Mucosa of descending colon (tissue), 3 donors: ENCODE measurements around the gene CLEC4A. TPM values are rescaled to one million over a fixed set of nuclear protein-coding genes. Genes with fewer than 3 reads are reported as not detected.
"Not testable (repeated sequence)": the region's sequence is repeated elsewhere in the genome, so short reads cannot be mapped to it uniquely, and the experiment has no call there.

ENCODE experiments used
- ATAC-seq: fragments of 200-7000 bp; cut with Tn5 transposase; one replicate; pipeline ENCODE4 v1.9.1; 2020; ENCODE audit warnings: mild to moderate bottlenecking, moderate library complexity
- DNase-seq, 3 donors: peaks; one replicate each; pipeline ENCODE4 v3.0.0-alpha.2; 2020
- H3K36me3 ChIP-seq: fragments of 200-600 bp; one replicate; pipeline ENCODE4 v1.8.0; 2021; ENCODE audit warnings: low read depth, mild to moderate bottlenecking
- H3K4me1 ChIP-seq: fragments of 200-600 bp; one replicate; pipeline ENCODE4 v1.8.0; 2021; ENCODE audit warnings: low read depth, mild to moderate bottlenecking
- H3K4me3 ChIP-seq: fragments of 200-600 bp; one replicate; pipeline ENCODE4 v1.8.0; 2021; ENCODE audit warnings: mild to moderate bottlenecking
- H3K9me3 ChIP-seq: fragments of 200-600 bp; one replicate; pipeline ENCODE4 v1.8.0; 2021; ENCODE audit warnings: mild to moderate bottlenecking
- intact Hi-C, 2 donors: fragments of 100-400 bp; cut with DNase I in 1 of 2; cut with micrococcal nuclease in 1 of 2; formaldehyde crosslinking; loops; one replicate each; pipeline versions ENCODE4 v1.11.0 to v1.11.1; 2022; cut with DNase I, micrococcal nuclease
- total RNA-seq, 3 donors: library from RNA; stranded (reverse); fragmentation: NEBNext Ultra II Directional in 2 of 3; extraction: Animal tissue kit (Norgen Biotek cat#: 25700) in 2 of 3; gene quantifications; one replicate each; pipeline versions ENCODE4 v1.2.1 to v1.2.4, GENCODE V29; 2021 to 2023
- TF ChIP-seq, protein P1 (sequence below): fragments of 200-600 bp; IDR thresholded peaks from one replicate; pipeline ENCODE4 v1.8.0; 2022; ENCODE audit warnings: antibody characterized with exemption, mild to moderate bottlenecking
- donor health status: DM: no; HTN: no; CAD: no; lungs with moderate emphysema.
- donor health status: DM: no; HTN: no; CAD: no.
- donor health status: DM: no; HTN: yes; CAD: no.

The CLEC4A gene
- total RNA-seq, 3 donors from 2014 or later: 0.70 to 1.1 (median 1.0) TPM

DNA sequence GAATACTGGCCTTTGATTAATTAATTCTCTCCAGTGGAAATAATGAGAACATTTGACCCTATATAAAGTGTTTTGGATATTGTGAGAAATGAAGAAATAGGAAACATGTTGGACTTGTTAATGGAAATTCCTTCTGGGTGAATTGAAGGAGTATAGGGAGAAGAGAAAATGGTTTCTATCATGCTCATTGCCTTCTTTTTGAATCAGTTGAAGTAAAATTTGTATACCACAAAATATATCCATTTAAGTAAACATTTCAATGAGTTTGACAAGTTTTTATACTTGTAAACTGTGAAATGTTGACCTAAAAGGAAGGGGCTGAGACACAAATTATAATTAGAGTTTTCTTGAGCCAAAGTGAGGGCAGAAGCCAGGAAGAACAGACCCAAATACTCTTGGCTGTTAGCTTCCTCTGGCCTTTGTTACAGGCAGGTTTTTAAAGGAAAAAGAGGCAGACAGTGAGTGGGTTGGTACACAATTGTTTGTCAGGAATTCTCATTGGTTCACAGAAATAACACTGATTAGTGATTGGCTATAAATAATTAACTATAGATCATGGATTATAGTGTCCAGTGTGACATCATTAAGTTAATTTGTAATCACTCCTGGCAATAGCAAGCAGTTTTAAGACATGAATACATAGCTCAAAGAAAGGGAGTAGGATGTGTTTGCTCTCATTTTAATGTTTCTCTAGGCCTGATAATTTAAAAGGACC is 34.2 kb downstream of the CLEC4A start:
- intact Hi-C loops: no loop called here
- Histone ChIP-seq H3K4me3 (no peak overlapping the region), H3K9me3 (no peaks in the 10 kb centered on the region), H3K36me3 (no peaks in the 10 kb centered on the region), H3K4me1 (no peaks in the 10 kb centered on the region)
- DNase-seq (no peak), ATAC-seq (no peak)
- TF ChIP-seq, protein P1, sequence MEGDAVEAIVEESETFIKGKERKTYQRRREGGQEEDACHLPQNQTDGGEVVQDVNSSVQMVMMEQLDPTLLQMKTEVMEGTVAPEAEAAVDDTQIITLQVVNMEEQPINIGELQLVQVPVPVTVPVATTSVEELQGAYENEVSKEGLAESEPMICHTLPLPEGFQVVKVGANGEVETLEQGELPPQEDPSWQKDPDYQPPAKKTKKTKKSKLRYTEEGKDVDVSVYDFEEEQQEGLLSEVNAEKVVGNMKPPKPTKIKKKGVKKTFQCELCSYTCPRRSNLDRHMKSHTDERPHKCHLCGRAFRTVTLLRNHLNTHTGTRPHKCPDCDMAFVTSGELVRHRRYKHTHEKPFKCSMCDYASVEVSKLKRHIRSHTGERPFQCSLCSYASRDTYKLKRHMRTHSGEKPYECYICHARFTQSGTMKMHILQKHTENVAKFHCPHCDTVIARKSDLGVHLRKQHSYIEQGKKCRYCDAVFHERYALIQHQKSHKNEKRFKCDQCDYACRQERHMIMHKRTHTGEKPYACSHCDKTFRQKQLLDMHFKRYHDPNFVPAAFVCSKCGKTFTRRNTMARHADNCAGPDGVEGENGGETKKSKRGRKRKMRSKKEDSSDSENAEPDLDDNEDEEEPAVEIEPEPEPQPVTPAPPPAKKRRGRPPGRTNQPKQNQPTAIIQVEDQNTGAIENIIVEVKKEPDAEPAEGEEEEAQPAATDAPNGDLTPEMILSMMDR: no peak

DNA sequence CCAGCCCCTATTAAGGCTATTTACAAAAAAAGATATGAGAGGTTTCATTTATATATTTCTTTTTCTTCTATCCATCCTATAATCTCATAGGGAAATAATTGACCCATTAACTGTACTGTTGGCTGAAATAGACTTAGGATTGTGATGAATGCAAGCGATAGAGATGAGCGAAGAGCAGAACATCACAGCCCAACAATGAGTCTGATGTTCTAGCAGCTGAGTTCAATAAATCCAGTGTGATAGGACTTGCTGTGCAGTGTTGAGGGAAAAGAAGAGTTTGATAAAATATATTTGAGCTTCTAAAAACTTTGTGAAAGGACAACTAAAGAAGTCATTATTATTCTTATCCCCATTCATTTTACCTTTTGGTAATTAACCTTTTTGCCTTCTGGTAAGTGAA is 49.5 kb downstream of the CLEC4A start:
- H3K9me3 ChIP-seq, H3K4me1 ChIP-seq, H3K4me3 ChIP-seq, ATAC-seq, DNase-seq, intact Hi-C loops, H3K36me3 ChIP-seq: not testable (repeated sequence)

DNA sequence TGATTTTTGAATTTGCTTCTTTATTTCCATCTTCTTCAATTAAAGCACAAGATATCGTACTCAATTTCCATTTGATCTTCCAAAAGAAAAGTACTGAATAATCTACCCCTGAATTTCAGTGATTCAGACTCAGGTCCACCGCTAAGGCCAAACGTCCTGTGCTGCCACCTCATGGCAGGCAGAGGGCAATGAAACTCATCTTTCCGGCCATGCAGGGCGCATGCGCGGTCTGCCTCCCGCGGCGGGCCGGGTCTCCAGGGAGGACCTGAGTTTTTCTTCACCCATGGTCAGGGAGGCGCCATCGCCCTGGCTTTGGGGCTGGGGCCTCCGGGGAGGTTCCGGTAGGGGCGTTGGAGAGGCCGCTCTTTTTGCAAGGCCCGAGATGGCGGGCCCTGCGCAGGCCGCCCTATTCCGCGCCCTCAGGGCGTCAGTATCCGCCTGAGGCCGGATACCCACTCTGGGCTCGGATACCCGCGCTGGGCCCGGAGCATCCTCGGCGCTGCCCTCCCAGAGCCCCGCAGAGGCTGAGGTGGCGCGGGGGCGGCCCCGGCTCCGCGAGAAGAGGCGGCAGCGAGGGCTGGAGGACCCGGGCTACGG is 56.7 kb downstream of the CLEC4A start:
- H3K36me3 ChIP-seq, intact Hi-C loops, H3K4me1 ChIP-seq, H3K9me3 ChIP-seq: not testable (repeated sequence)
- peak; percentile 60 for ATAC-seq
- DNase-seq: peak; percentile 57 to 86 (median 67)
- TF ChIP-seq, protein P1: peak; percentile 84
- H3K4me3 ChIP-seq: peak overlapping the region; percentile 40

DNA sequence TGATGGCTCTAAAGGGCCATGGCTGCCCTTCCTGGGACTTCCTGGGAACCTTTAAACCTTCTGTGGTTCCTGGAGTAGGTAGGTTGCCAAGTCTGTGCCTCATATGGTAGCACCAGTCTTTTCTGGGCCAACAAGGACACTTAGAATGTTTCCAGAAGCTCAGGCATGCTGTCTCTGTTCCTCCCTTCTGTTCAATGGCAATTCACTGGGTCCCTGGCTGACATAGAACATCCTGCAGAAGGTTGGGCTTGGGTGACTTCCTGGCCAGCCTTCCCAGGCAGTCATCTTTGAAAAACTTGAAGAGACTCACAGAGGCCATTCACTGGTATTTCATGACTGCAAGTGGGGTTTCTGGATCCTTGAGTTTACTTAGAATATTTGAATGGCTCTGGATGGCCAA is 57.9 kb downstream of the CLEC4A start:
- intact Hi-C loops, H3K9me3 ChIP-seq, DNase-seq, H3K36me3 ChIP-seq, H3K4me1 ChIP-seq, ATAC-seq, H3K4me3 ChIP-seq: not testable (repeated sequence)

DNA sequence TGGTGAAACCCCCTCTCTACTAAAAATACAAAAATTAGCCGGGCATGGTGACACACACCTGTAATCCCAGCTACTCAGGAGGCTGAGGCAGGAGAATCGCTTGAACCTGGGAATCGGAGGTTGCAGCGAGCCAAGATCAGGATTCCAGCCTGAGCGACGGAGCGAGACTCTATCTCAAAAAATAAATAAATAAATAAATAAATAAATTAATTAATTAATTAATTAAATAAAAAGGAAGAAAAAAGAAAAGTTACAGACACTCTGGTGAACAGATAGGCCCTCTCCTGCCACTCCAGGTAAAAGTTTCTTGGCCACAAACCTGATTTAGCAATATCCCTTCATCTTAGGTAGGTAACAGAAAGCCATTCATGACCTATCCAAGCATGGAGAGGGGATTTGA is 59.5 kb downstream of the CLEC4A start:
- intact Hi-C loops: not testable (repeated sequence)

DNA sequence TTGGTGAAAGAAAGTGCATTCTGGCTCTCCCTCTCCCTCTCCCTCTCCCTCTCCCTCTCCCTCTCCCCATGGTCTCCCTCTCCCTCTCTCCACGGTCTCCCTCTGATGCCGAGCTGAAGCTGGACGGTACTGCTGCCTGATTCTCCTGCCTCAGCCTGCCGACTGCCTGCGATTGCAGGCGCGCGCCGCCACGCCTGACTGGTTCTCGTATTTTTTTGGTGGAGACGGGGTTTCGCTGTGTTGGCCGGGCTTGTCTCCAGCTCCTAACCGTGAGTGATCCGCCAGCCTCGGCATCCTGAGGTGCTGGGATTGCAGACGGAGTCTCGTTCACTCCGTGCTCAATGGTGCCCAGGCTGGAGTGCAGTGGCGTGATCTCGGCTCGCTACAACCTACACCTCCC is 59.9 kb downstream of the CLEC4A start:
- DNase-seq, intact Hi-C loops, H3K4me1 ChIP-seq, H3K36me3 ChIP-seq, H3K4me3 ChIP-seq, H3K9me3 ChIP-seq, ATAC-seq: not testable (repeated sequence)

More for the DNA sequence above, 59.5 kb downstream of the CLEC4A start:
- not testable (repeated sequence) for H3K4me3 ChIP-seq, H3K36me3 ChIP-seq, H3K4me1 ChIP-seq, DNase-seq, H3K9me3 ChIP-seq, ATAC-seq

DNA sequence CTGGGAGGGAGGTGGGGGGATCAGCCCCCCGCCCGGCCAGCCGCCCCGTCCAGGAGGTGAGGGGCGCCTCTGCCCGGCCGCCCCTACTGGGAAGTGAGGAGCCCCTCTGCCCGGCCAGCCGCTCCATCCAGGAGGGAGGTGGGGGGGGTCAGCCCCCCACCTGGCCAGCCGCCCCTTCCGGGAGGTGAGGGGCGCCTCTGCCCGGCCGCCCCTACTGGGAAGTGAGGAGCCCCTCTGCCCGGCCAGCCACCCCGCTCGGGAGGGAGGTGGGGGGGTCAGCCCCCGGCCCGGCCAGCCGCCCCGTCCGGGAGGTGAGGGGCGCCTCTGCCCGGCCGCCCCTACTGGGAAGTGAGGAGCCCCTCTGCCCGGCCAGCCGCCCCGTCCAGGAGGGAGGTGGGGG is 60.8 kb downstream of the CLEC4A start:
- H3K9me3 ChIP-seq, intact Hi-C loops, ATAC-seq, H3K36me3 ChIP-seq, DNase-seq, H3K4me1 ChIP-seq, H3K4me3 ChIP-seq: not testable (repeated sequence)

DNA sequence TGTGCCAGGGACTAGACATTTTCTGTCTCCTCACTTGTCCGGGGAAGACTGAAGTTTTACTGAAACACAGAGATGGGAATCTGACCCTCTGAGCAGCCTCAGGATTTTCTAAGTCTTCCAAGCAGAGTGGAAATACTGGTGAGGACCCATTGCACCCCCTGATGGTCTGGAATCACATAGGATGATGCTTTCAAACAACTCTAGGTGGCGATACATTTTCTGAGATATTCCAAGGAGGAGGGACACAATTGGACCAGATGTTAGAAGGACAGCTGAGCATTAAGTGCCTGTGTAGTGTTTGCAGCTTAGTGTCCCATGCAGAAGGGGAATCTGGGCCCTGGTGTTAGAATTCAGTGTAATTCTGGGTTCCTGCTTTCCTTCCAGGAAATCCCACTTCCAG is 64.7 kb downstream of the CLEC4A start:
- H3K9me3 ChIP-seq, H3K4me1 ChIP-seq, DNase-seq, H3K36me3 ChIP-seq, H3K4me3 ChIP-seq, ATAC-seq, intact Hi-C loops: not testable (repeated sequence)

Other genes with a start within 250 kb of the CLEC4A start
- gene SLC2A3, start 187.4 kb upstream of the CLEC4A start, total RNA-seq: 10 to 100 TPM; 11.9 to 19.9 (median 18.0) TPM
- gene FOXJ2, start 90.9 kb upstream of the CLEC4A start, total RNA-seq: 10 to 100 TPM; 10.8 to 24.0 (median 12.3) TPM
- gene C3AR1, start 57.3 kb upstream of the CLEC4A start, total RNA-seq: 10 to 100 TPM in 2 of 3 donors, 1 to 10 TPM in 1; 2.8 to 15.5 (median 12.5) TPM
- 10 to 100 TPM; 37.1 to 41.6 (median 39.5) TPM for gene NECAP1, start 41.3 kb upstream of the CLEC4A start, total RNA-seq
- not detected for gene ZNF705A, start 33.4 kb downstream of the CLEC4A start, total RNA-seq
- gene FAM90A1, start 104.0 kb downstream of the CLEC4A start, total RNA-seq: under 1 TPM in 1 of 3 donors, not detected in 2; 0.36 TPM